Endodermal cell (in vitro differentiated cells): ENCODE results near the gene C11orf16. TPM values are rescaled to one million over a fixed set of nuclear protein-coding genes. Genes with fewer than 3 reads are reported as not detected.

Source experiments
- DNase-seq: peaks from one replicate; pipeline ENCODE4 v3.0.0-alpha.2; 2017
- H3K27ac ChIP-seq: 2 replicates; pipeline ENCODE4 v1.5.1; 2013; ENCODE audit warnings: mild to moderate bottlenecking, low read depth, low read length, moderate library complexity
- H3K27me3 ChIP-seq: 2 replicates; pipeline ENCODE4 v1.6.1; 2013; ENCODE audit warnings: mild to moderate bottlenecking, low read length, moderate library complexity; ENCODE audit not compliant: insufficient read depth, control insufficient read depth, poor library complexity, severe bottlenecking
- H3K36me3 ChIP-seq: 2 replicates; pipeline ENCODE4 v1.7.0; 2013; ENCODE audit warnings: mild to moderate bottlenecking, low read length, moderate library complexity; ENCODE audit not compliant: control insufficient read depth, insufficient read depth
- H3K4me1 ChIP-seq: one replicate; pipeline ENCODE4 v1.7.0; 2013; ENCODE audit warnings: low read length; ENCODE audit not compliant: control insufficient read depth, insufficient read depth
- H3K4me3 ChIP-seq: 2 replicates; pipeline ENCODE4 v1.5.1; 2013; ENCODE audit warnings: mild to moderate bottlenecking, low read length, moderate library complexity
- H3K9ac ChIP-seq: 2 replicates; pipeline ENCODE4 v1.6.1; 2013; ENCODE audit warnings: mild to moderate bottlenecking, low read length, moderate library complexity; ENCODE audit not compliant: poor library complexity, severe bottlenecking; ENCODE audit errors: extremely low read depth
- H3K9me3 ChIP-seq: 2 replicates; pipeline ENCODE4 v1.6.1; 2013; ENCODE audit warnings: mild to moderate bottlenecking, low read length, moderate library complexity; ENCODE audit not compliant: control insufficient read depth
- H3K27ac Mint-ChIP-seq: 2 replicates; pipeline ENCODE4 v1.8.0; 2020; ENCODE audit warnings: mixed read lengths
- H3K27me3 Mint-ChIP-seq: 2 replicates; pipeline ENCODE4 v1.8.0; 2021; ENCODE audit warnings: mild to moderate bottlenecking, mixed read lengths; ENCODE audit not compliant: insufficient read depth
- H3K36me3 Mint-ChIP-seq: 2 replicates; pipeline ENCODE4 v1.8.0; 2020; ENCODE audit warnings: low read depth, mixed read lengths
- H3K4me1 Mint-ChIP-seq: 2 replicates; pipeline ENCODE4 v1.8.0; 2020; ENCODE audit warnings: mixed read lengths
- H3K4me3 Mint-ChIP-seq: 2 replicates; pipeline ENCODE4 v1.8.0; 2020; ENCODE audit warnings: mild to moderate bottlenecking, moderate library complexity, mixed read lengths
- H3K9me3 Mint-ChIP-seq: 2 replicates; pipeline ENCODE4 v1.8.0; 2020; ENCODE audit warnings: mild to moderate bottlenecking, mixed read lengths
- CTCF ChIP-seq: fragments of 200-600 bp; sonication (generic); conservative IDR thresholded peaks from 2 replicates; pipeline ENCODE4 v1.5.0; 2021; ENCODE audit warnings: antibody characterized with exemption, mild to moderate bottlenecking
- WGBS, 2 experiments: methylation state at CpG; one replicate each; pipeline versions ENCODE4 v1.1.5 to v1.1.7; 2013; ENCODE audit warnings: missing lambda C conversion rate in 2 of 2, mixed read lengths in 1 of 2; ENCODE audit not compliant: insufficient coverage in 1 of 2, insufficient read length in 1 of 2; 5-methylcytosine and 5-hydroxymethylcytosine counted together
- total RNA-seq, 2 donors: library from RNA; stranded (reverse); fragmentation: NEBNext Ultra II Directional in 1 of 2; extraction: Animal tissue kit (Norgen Biotek cat#: 25700) in 1 of 2; gene quantifications; 2 replicates in 1 of 2; 3 replicates in 1 of 2; pipeline ENCODE4 v1.2.1, GENCODE V29; 2021

C11orf16 gene
- total RNA-seq, 2 donors from 2014 or later: not detected

GRCh38 chr11:8928205-8928604, 4.5 kb downstream of the C11orf16 start:
- 93% methylated on average over 3 to 4 of the region's 4 CpGs for WGBS, 2 experiments
- Mint-ChIP-seq H3K27me3 (peaks cover 9% of the 10 kb centered on the region), H3K4me1 (no peaks in the 10 kb centered on the region), H3K27ac (no peak overlapping the region), H3K9me3 (no peaks in the 10 kb centered on the region), H3K4me3 (no peak overlapping the region), H3K36me3 (peaks cover 6% of the 10 kb centered on the region)
- Histone ChIP-seq H3K27me3 (peaks cover 2% of the 10 kb centered on the region), H3K36me3 (peaks cover 2% of the 10 kb centered on the region), H3K9me3 (no peaks in the 10 kb centered on the region), H3K4me1 (no peaks in the 10 kb centered on the region), H3K9ac (no peak overlapping the region), H3K4me3 (no peak overlapping the region), H3K27ac (no peak overlapping the region)
- no peak for DNase-seq
- no peak for TF ChIP-seq CTCF

- no peak for DNase-seq
- no peak for TF ChIP-seq CTCF
- H3K9ac ChIP-seq: no peak overlapping the region
- no peak overlapping the region for H3K4me3 Mint-ChIP-seq
- H3K27me3 Mint-ChIP-seq: peaks cover 6% of the 10 kb centered on the region
- no peak overlapping the region for H3K27ac Mint-ChIP-seq
- H3K27ac ChIP-seq: no peak overlapping the region
- peaks cover 11% of the 10 kb centered on the region for H3K36me3 ChIP-seq
- no peaks in the 10 kb centered on the region for H3K9me3 Mint-ChIP-seq
- no peak overlapping the region for H3K4me3 ChIP-seq
- H3K27me3 ChIP-seq: no peaks in the 10 kb centered on the region
- no peaks in the 10 kb centered on the region for H3K4me1 Mint-ChIP-seq
- 93 to 95% methylated on average over 4 to 5 of the region's 5 CpGs for WGBS, 2 experiments
- no peaks in the 10 kb centered on the region for H3K4me1 ChIP-seq
- peaks cover 10% of the 10 kb centered on the region for H3K36me3 Mint-ChIP-seq
- no peaks in the 10 kb centered on the region for H3K9me3 ChIP-seq
Observed at GRCh38 chr11:8927233-8927632, 5.5 kb downstream of the C11orf16 start.

GRCh38 chr11:8926236-8926635, 6.5 kb downstream of the C11orf16 start:
- H3K4me3 Mint-ChIP-seq: no peak overlapping the region
- no peak overlapping the region for H3K4me3 ChIP-seq
- H3K27me3 Mint-ChIP-seq: peaks cover 3% of the 10 kb centered on the region
- H3K27ac ChIP-seq: no peak overlapping the region
- no peaks in the 10 kb centered on the region for H3K4me1 Mint-ChIP-seq
- WGBS, 2 experiments: 93 to 98% methylated on average over 3 to 5 of the region's 5 CpGs
- no peaks in the 10 kb centered on the region for H3K9me3 Mint-ChIP-seq
- H3K27me3 ChIP-seq: no peaks in the 10 kb centered on the region
- TF ChIP-seq CTCF: no peak
- DNase-seq: no peak
- H3K36me3 ChIP-seq: peaks cover 21% of the 10 kb centered on the region
- H3K27ac Mint-ChIP-seq: no peak overlapping the region
- peaks cover under 1% of the 10 kb centered on the region for H3K4me1 ChIP-seq
- H3K9ac ChIP-seq: no peak overlapping the region
- H3K9me3 ChIP-seq: no peaks in the 10 kb centered on the region
- H3K36me3 Mint-ChIP-seq: peaks cover 20% of the 10 kb centered on the region
